Measurements from ENCODE around the gene KRT71.

DNA sequence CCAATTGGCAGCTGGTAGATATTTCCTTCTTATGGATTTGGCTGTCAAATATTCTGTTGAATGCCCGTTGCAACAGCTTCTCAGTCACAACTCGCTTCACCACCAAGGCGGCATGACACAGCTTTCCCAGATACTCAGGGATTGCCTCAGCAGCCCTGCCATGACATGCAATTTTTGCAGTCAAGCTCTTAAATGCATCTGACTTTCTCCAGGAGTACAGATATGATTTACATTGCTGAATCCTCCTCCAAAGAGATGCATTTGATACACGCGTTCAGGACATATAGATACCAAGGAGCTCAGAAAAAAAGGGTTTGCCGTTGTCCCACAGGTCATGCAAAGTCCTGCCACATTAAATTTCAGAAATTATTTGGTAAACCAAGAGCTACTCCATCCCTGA, 39.2 kb downstream of the KRT71 start:
- TF ChIP-seq KDM1A (IDR thresholded peaks at IDR 0.05; ENCODE audit: borderline replicate concordance, low read length), result no peak
- TF ChIP-seq POLR2A (IDR thresholded peaks at IDR 0.05; ENCODE audit: control extremely low read depth in 1 of 2, low read depth in 2 of 2, low read length in 2 of 2), result no peak
- TF ChIP-seq RNF2 (IDR thresholded peaks at IDR 0.05; ENCODE audit: borderline replicate concordance, low read depth, low read length, missing control alignments, poor library complexity, severe bottlenecking), result no peak
- TF ChIP-seq, protein P1, sequence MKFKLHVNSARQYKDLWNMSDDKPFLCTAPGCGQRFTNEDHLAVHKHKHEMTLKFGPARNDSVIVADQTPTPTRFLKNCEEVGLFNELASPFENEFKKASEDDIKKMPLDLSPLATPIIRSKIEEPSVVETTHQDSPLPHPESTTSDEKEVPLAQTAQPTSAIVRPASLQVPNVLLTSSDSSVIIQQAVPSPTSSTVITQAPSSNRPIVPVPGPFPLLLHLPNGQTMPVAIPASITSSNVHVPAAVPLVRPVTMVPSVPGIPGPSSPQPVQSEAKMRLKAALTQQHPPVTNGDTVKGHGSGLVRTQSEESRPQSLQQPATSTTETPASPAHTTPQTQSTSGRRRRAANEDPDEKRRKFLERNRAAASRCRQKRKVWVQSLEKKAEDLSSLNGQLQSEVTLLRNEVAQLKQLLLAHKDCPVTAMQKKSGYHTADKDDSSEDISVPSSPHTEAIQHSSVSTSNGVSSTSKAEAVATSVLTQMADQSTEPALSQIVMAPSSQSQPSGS (IDR thresholded peaks at IDR 0.05; ENCODE audit: low read length), result no peak
- no peak for TF ChIP-seq POLR2AphosphoS5 (IDR thresholded peaks at IDR 0.05; ENCODE audit: low read depth, low read length)
- TF ChIP-seq BRCA1 (IDR thresholded peaks at IDR 0.05; ENCODE audit: low read depth, low read length), result no peak
- TF ChIP-seq EZH2 (IDR thresholded peaks at IDR 0.05; ENCODE audit: low read depth, low read length, severe bottlenecking), result no peak
- no peak for TF ChIP-seq RAD21 (IDR thresholded peaks at IDR 0.05 in 1 of 2, conservative IDR thresholded peaks at IDR 0.05 in 1 of 2; ENCODE audit: low read depth in 2 of 2, low read length in 2 of 2)

All from H1 (cell line).